ENCODE results near the gene DLK1. TPM values are rescaled to one million over a fixed set of nuclear protein-coding genes. Genes with fewer than 3 reads are reported as not detected.

DLK1 gene
- total and polyA plus RNA-seq, 2 experiments from 2014 or later: not detected

DNA sequence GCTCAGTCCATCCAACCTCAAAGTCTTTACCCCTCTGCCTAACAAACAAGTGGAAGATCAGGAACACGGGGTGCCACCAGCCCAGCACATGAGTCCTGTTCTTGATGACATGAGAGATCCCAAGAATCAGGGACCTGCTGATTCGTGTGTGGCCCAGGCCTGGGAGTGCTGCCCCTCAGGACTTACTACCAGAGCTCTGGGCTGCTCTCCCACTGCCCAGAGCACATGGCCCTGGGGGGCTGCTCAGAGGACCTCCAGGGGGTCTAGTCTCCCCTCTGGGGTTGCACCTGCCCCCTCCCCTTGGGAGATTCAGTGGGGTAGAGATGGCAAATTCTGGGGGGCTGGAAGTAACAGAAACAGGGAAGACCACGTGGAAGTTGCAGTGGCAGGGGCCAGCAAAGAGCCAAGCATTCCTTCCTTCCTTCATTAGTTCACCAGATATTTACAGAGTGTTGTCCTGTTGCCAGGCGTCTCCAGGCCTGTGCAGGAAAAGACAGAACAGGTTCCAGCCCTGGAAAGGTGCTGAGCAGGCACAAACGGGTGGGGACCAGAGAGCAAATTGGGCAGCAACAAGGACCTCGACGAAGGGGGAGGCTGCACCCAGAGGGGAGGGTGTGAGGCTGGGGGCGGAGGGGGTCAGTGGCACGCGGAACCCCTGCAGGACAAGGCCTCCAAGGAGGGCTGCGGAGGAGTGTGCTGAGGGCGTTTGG lies 54.1 kb downstream of the DLK1 start:
- Histone ChIP-seq H3K4me1 (ENCODE audit: insufficient read depth) (no peaks in the 10 kb centered on the region), H3K36me3 (ENCODE audit: low read depth) (no peaks in the 10 kb centered on the region), H3K9me3 (ENCODE audit: low read depth) (no peaks in the 10 kb centered on the region), H3K79me2 (ENCODE audit: insufficient read depth) (no peaks in the 10 kb centered on the region), H3K9me2 (ENCODE audit: insufficient read depth) (no peaks in the 10 kb centered on the region), H2AFZ (no peak overlapping the region), H3F3A (ENCODE audit: insufficient read depth) (no peaks in the 10 kb centered on the region), H3K27me3 (replicated peaks; ENCODE audit: insufficient read depth) (peaks cover 50% of the 10 kb centered on the region), H3K9ac (no peak overlapping the region), H4K20me1 (ENCODE audit: insufficient read depth) (no peaks in the 10 kb centered on the region), H3K27ac (no peak overlapping the region), H3K4me3 (no peak overlapping the region), H3K4me2 (ENCODE audit: unreplicated experiment) (no peak overlapping the region)
- no peak for DNase-seq
- in situ Hi-C loops (cut with MboI): no loop called here
- TF ChIP-seq EZH2 (IDR thresholded peaks at IDR 0.05; ENCODE audit: insufficient read depth, poor library complexity, severe bottlenecking) (no peak), EZH2phosphoT487 (IDR thresholded peaks at IDR 0.05; ENCODE audit: insufficient read depth, low read depth) (no peak)
- 54 to 59% methylated on average over 12 of the region's 12 CpGs for WGBS, 2 experiments (ENCODE audit: low coverage in 1 of 2, low lambda C conversion rate in 2 of 2, missing lambda C conversion rate in 2 of 2)

- peaks cover 60% of the 10 kb centered on the region for H3K27me3 ChIP-seq (replicated peaks; ENCODE audit: insufficient read depth)
- no peaks in the 10 kb centered on the region for H3F3A ChIP-seq (ENCODE audit: insufficient read depth)
- H3K9me2 ChIP-seq (ENCODE audit: insufficient read depth): no peaks in the 10 kb centered on the region
- H3K4me3 ChIP-seq: no peak overlapping the region
- WGBS, 2 experiments (ENCODE audit: low coverage in 1 of 2, low lambda C conversion rate in 2 of 2, missing lambda C conversion rate in 2 of 2): 66 to 67% methylated on average over 8 of the region's 8 CpGs
- H4K20me1 ChIP-seq (ENCODE audit: insufficient read depth): no peaks in the 10 kb centered on the region
- H3K4me1 ChIP-seq (ENCODE audit: insufficient read depth): no peaks in the 10 kb centered on the region
- no peak overlapping the region for H3K4me2 ChIP-seq (ENCODE audit: unreplicated experiment)
- no peak for TF ChIP-seq EZH2 (IDR thresholded peaks at IDR 0.05; ENCODE audit: insufficient read depth, poor library complexity, severe bottlenecking)
- TF ChIP-seq EZH2phosphoT487 (IDR thresholded peaks at IDR 0.05; ENCODE audit: insufficient read depth, low read depth): no peak
- no peaks in the 10 kb centered on the region for H3K9me3 ChIP-seq (ENCODE audit: low read depth)
- no peak overlapping the region for H2AFZ ChIP-seq
- DNase-seq: no peak
- in situ Hi-C loops (cut with MboI): no loop called here
- H3K9ac ChIP-seq: no peak overlapping the region
- H3K27ac ChIP-seq: no peak overlapping the region
- H3K36me3 ChIP-seq (ENCODE audit: low read depth): no peaks in the 10 kb centered on the region
- no peaks in the 10 kb centered on the region for H3K79me2 ChIP-seq (ENCODE audit: insufficient read depth)
Measured at GRCh38 chr14:100781952-100782351, 55.3 kb downstream of the DLK1 start.

DNA sequence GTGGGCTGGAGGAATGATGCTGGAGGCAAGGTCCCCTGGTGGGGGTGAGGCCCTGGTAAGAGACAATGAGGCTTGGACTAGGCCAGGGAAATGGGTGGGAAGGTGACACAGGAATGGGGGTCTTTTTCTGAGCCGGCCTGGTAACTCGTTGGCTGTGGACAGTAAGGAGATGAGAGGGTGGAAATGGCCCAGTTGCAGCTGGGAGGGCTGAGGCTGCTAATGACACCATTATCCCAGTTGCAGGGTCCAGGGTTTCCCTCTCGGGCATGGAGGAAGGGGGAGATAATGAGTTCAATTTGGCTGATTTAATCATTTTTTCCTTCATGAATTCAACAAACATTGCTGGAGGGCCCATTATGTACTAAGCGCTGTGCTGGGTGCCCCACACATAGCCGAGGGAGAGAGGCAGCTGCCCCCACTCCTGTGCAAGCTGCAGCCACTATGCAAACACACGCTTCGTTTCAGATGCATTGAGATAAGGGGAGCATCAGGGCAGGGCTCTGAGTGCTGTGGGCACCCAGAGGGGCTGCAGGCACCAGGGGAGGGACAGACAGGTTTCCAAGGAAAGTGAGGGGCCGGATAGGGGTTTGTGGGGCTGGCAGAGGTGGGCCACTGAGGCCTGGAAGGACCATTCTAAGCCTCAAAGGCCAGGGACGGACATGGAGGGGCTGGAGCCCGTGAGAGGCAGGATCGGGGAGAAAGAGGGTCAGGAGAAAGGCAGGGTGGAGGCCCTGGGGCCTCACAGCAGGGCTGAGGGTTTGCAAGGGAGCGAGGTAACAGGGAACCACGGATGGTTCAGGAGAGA lies 56.0 kb downstream of the DLK1 start:
- Histone ChIP-seq H3K9ac (no peak overlapping the region), H3K9me3 (ENCODE audit: low read depth) (no peaks in the 10 kb centered on the region), H2AFZ (no peak overlapping the region), H3K9me2 (ENCODE audit: insufficient read depth) (no peaks in the 10 kb centered on the region), H3K4me3 (no peak overlapping the region), H3K27me3 (replicated peaks; ENCODE audit: insufficient read depth) (peaks cover 67% of the 10 kb centered on the region), H3K4me1 (ENCODE audit: insufficient read depth) (no peaks in the 10 kb centered on the region), H3K79me2 (ENCODE audit: insufficient read depth) (no peaks in the 10 kb centered on the region), H3K4me2 (ENCODE audit: unreplicated experiment) (no peak overlapping the region), H3K27ac (no peak overlapping the region), H3F3A (ENCODE audit: insufficient read depth) (no peaks in the 10 kb centered on the region), H4K20me1 (ENCODE audit: insufficient read depth) (no peaks in the 10 kb centered on the region), H3K36me3 (ENCODE audit: low read depth) (no peaks in the 10 kb centered on the region)
- 53 to 56% methylated on average over 13 of the region's 13 CpGs for WGBS, 2 experiments (ENCODE audit: low coverage in 1 of 2, low lambda C conversion rate in 2 of 2, missing lambda C conversion rate in 2 of 2)
- TF ChIP-seq EZH2phosphoT487 (IDR thresholded peaks at IDR 0.05; ENCODE audit: insufficient read depth, low read depth): no peak
- TF ChIP-seq EZH2 (IDR thresholded peaks at IDR 0.05; ENCODE audit: insufficient read depth, poor library complexity, severe bottlenecking): no peak
- no peak for DNase-seq
- in situ Hi-C loops (cut with MboI): no loop called here

- WGBS, 2 experiments (ENCODE audit: low coverage in 1 of 2, low lambda C conversion rate in 2 of 2, missing lambda C conversion rate in 2 of 2): 83 to 85% methylated on average over 24 to 27 of the region's 27 CpGs
Measured at GRCh38 chr14:100783630-100784370, 57.1 kb downstream of the DLK1 start.

More at GRCh38 chr14:100783630-100784370, 57.1 kb downstream of the DLK1 start:
- Histone ChIP-seq H3K4me1 (ENCODE audit: insufficient read depth) (no peaks in the 10 kb centered on the region), H3K79me2 (ENCODE audit: insufficient read depth) (no peaks in the 10 kb centered on the region), H3K4me2 (ENCODE audit: unreplicated experiment) (no peak overlapping the region), H3K9me2 (ENCODE audit: insufficient read depth) (no peaks in the 10 kb centered on the region), H3K36me3 (ENCODE audit: low read depth) (no peaks in the 10 kb centered on the region), H3K27me3 (replicated peaks; ENCODE audit: insufficient read depth) (peaks cover 57% of the 10 kb centered on the region), H3F3A (ENCODE audit: insufficient read depth) (no peaks in the 10 kb centered on the region), H4K20me1 (ENCODE audit: insufficient read depth) (no peaks in the 10 kb centered on the region), H2AFZ (no peak overlapping the region), H3K4me3 (no peak overlapping the region), H3K9me3 (ENCODE audit: low read depth) (no peaks in the 10 kb centered on the region), H3K9ac (no peak overlapping the region), H3K27ac (no peak overlapping the region)
- TF ChIP-seq EZH2 (IDR thresholded peaks at IDR 0.05; ENCODE audit: insufficient read depth, poor library complexity, severe bottlenecking) (no peak), EZH2phosphoT487 (IDR thresholded peaks at IDR 0.05; ENCODE audit: insufficient read depth, low read depth) (no peak)
- in situ Hi-C loops (cut with MboI): no loop called here
- DNase-seq: no peak

Measured in GM23248 (cell line).